Activated CD4-positive, alpha-beta memory T cell treated with anti-CD3 and anti-CD28 coated beads for 36 hours (primary cell): ENCODE measurements around the gene SEMA5B. TPM values are rescaled to one million over a fixed set of nuclear protein-coding genes. Genes with fewer than 3 reads are reported as not detected.
A peak's percentile ranks its signal among the peaks of the same experiment; 100 is the strongest.

Source experiments
- CTCF ChIA-PET: fragments of 350-600 bp; sonication (Branson Sonifier 250); formaldehyde crosslinking; loops from one replicate; lab custom pipeline; 2021; ENCODE audit warnings: antibody characterized with exemption, inconsistent platforms; lab: Charles Lee
- POLR2A ChIA-PET: fragments of 350-600 bp; sonication (Branson Sonifier 250); formaldehyde crosslinking; loops from one replicate; lab custom pipeline; 2021; ENCODE audit warnings: antibody characterized with exemption; lab: Charles Lee
- DNase-seq: peaks from one replicate; pipeline ENCODE4 v3.0.0-alpha.2; 2020
- H3K27ac Mint-ChIP-seq: one replicate; pipeline ENCODE4 v1.8.0; 2021; ENCODE audit warnings: mixed read lengths
- H3K27me3 Mint-ChIP-seq: one replicate; pipeline ENCODE4 v1.8.0; 2021; ENCODE audit warnings: mixed read lengths
- H3K36me3 Mint-ChIP-seq: one replicate; pipeline ENCODE4 v1.8.0; 2021; ENCODE audit warnings: mixed read lengths
- H3K4me1 Mint-ChIP-seq: one replicate; pipeline ENCODE4 v1.8.0; 2021; ENCODE audit warnings: low read depth, mixed read lengths
- H3K4me3 Mint-ChIP-seq: one replicate; pipeline ENCODE4 v1.8.0; 2021; ENCODE audit warnings: mild to moderate bottlenecking, mixed read lengths
- H3K9me3 Mint-ChIP-seq: one replicate; pipeline ENCODE4 v1.8.0; 2021; ENCODE audit warnings: mixed read lengths
- intact Hi-C: fragments of 100-400 bp; cut with micrococcal nuclease; formaldehyde crosslinking; loops from one replicate; pipeline ENCODE4 v1.15.1; 2023
- total RNA-seq, 2 experiments: library from RNA; stranded (reverse); gene quantifications; one replicate each; pipeline ENCODE4 v1.2.3, GENCODE V29; 2021

Gene SEMA5B
- total RNA-seq, 2 experiments from 2014 or later: not detected

GRCh38 chr3:122975163-122975923, 52.2 kb downstream of the SEMA5B start:
- H3K36me3 Mint-ChIP-seq: no peaks in the 10 kb centered on the region
- POLR2A ChIA-PET: interaction anchor here (0.6 kb wide), 1 partner anchor 173 kb away, joined by 4 read pairs; no protein-coding TSS in a partner anchor
- no peak overlapping the region for H3K4me3 Mint-ChIP-seq
- H3K27ac Mint-ChIP-seq: no peak overlapping the region
- H3K4me1 Mint-ChIP-seq: peaks cover 15% of the 10 kb centered on the region
- no peaks in the 10 kb centered on the region for H3K9me3 Mint-ChIP-seq
- intact Hi-C loops: no loop called here
- CTCF ChIA-PET: interaction anchor here (1.1 kb wide), 1 partner anchor 11 kb away, joined by 4 read pairs; no protein-coding TSS in a partner anchor
- DNase-seq: peak; percentile 23
- no peaks in the 10 kb centered on the region for H3K27me3 Mint-ChIP-seq

- Mint-ChIP-seq H3K27ac (no peak overlapping the region), H3K4me3 (no peak overlapping the region)
- POLR2A ChIA-PET: no interaction called here
Measured at GRCh38 chr3:122974764-122975162, 52.8 kb downstream of the SEMA5B start.

GRCh38 chr3:122973893-122974615, 53.5 kb downstream of the SEMA5B start:
- Mint-ChIP-seq H3K4me3 (no peak overlapping the region), H3K27me3 (no peaks in the 10 kb centered on the region), H3K36me3 (no peaks in the 10 kb centered on the region), H3K27ac (no peak overlapping the region), H3K9me3 (no peaks in the 10 kb centered on the region), H3K4me1 (peaks cover 15% of the 10 kb centered on the region)
- POLR2A ChIA-PET: no interaction called here
- intact Hi-C loops: no loop called here
- no peak for DNase-seq
- CTCF ChIA-PET: interaction anchor here (1.1 kb wide), 1 partner anchor 12 kb away, joined by 4 read pairs; no protein-coding TSS in a partner anchor

More at GRCh38 chr3:122974764-122975162, 52.8 kb downstream of the SEMA5B start:
- no peaks in the 10 kb centered on the region for H3K27me3 Mint-ChIP-seq
- H3K36me3 Mint-ChIP-seq: no peaks in the 10 kb centered on the region
- peaks cover 15% of the 10 kb centered on the region for H3K4me1 Mint-ChIP-seq
- CTCF ChIA-PET: interaction anchor here (1.1 kb wide), 1 partner anchor 12 kb away, joined by 4 read pairs; no protein-coding TSS in a partner anchor
- intact Hi-C loops: no loop called here
- H3K9me3 Mint-ChIP-seq: no peaks in the 10 kb centered on the region
- DNase-seq: no peak

- H3K36me3 Mint-ChIP-seq: no peaks in the 10 kb centered on the region
- H3K27me3 Mint-ChIP-seq: no peaks in the 10 kb centered on the region
- ChIA-PET CTCF (interaction anchor here (0.8 kb wide), 1 partner anchor 66 kb away, joined by 3 read pairs; no protein-coding TSS in a partner anchor), POLR2A (no interaction called here)
- no peak overlapping the region for H3K4me3 Mint-ChIP-seq
- H3K4me1 Mint-ChIP-seq: peaks cover 15% of the 10 kb centered on the region
- intact Hi-C loops: no loop called here
- no peaks in the 10 kb centered on the region for H3K9me3 Mint-ChIP-seq
- no peak overlapping the region for H3K27ac Mint-ChIP-seq
- DNase-seq: no peak
Measured at GRCh38 chr3:122972141-122972540, 55.4 kb downstream of the SEMA5B start.

GRCh38 chr3:122969585-122970469, 57.7 kb downstream of the SEMA5B start:
- POLR2A ChIA-PET: no interaction called here
- H3K27me3 Mint-ChIP-seq: no peaks in the 10 kb centered on the region
- H3K4me3 Mint-ChIP-seq: no peak overlapping the region
- H3K4me1 Mint-ChIP-seq: peaks cover 1% of the 10 kb centered on the region
- no peaks in the 10 kb centered on the region for H3K36me3 Mint-ChIP-seq
- no peaks in the 10 kb centered on the region for H3K9me3 Mint-ChIP-seq
- H3K27ac Mint-ChIP-seq: no peak overlapping the region
- no peak for DNase-seq
- intact Hi-C loops: no loop called here
- CTCF ChIA-PET: no interaction called here

GRCh38 chr3:122967765-122968164, 59.8 kb downstream of the SEMA5B start:
- intact Hi-C loops: no loop called here
- H3K4me3 Mint-ChIP-seq: no peak overlapping the region
- H3K4me1 Mint-ChIP-seq: no peaks in the 10 kb centered on the region
- no peak overlapping the region for H3K27ac Mint-ChIP-seq
- H3K36me3 Mint-ChIP-seq: no peaks in the 10 kb centered on the region
- no peak for DNase-seq
- H3K27me3 Mint-ChIP-seq: no peaks in the 10 kb centered on the region
- ChIA-PET CTCF (no interaction called here), POLR2A (no interaction called here)
- H3K9me3 Mint-ChIP-seq: no peaks in the 10 kb centered on the region

GRCh38 chr3:122967356-122967755, 60.2 kb downstream of the SEMA5B start:
- no peaks in the 10 kb centered on the region for H3K9me3 Mint-ChIP-seq
- DNase-seq: no peak
- ChIA-PET POLR2A (no interaction called here), CTCF (no interaction called here)
- H3K27ac Mint-ChIP-seq: no peak overlapping the region
- no peak overlapping the region for H3K4me3 Mint-ChIP-seq
- H3K36me3 Mint-ChIP-seq: no peaks in the 10 kb centered on the region
- intact Hi-C loops: no loop called here
- no peaks in the 10 kb centered on the region for H3K4me1 Mint-ChIP-seq
- no peaks in the 10 kb centered on the region for H3K27me3 Mint-ChIP-seq

GRCh38 chr3:122966045-122966444, 61.5 kb downstream of the SEMA5B start:
- no peaks in the 10 kb centered on the region for H3K36me3 Mint-ChIP-seq
- no peaks in the 10 kb centered on the region for H3K4me1 Mint-ChIP-seq
- intact Hi-C loops: no loop called here
- H3K27me3 Mint-ChIP-seq: no peaks in the 10 kb centered on the region
- POLR2A ChIA-PET: no interaction called here
- H3K27ac Mint-ChIP-seq: no peak overlapping the region
- CTCF ChIA-PET: interaction anchor here (0.6 to 1.2 kb wide), 3 partner anchors 23 to 64 kb away, joined by 3 to 4 read pairs (median 3); no protein-coding TSS in a partner anchor
- no peaks in the 10 kb centered on the region for H3K9me3 Mint-ChIP-seq
- H3K4me3 Mint-ChIP-seq: no peak overlapping the region
- DNase-seq: no peak

GRCh38 chr3:122964811-122965210, 62.8 kb downstream of the SEMA5B start:
- H3K36me3 Mint-ChIP-seq: no peaks in the 10 kb centered on the region
- H3K4me1 Mint-ChIP-seq: no peaks in the 10 kb centered on the region
- H3K4me3 Mint-ChIP-seq: no peak overlapping the region
- POLR2A ChIA-PET: no interaction called here
- H3K9me3 Mint-ChIP-seq: no peaks in the 10 kb centered on the region
- no peak overlapping the region for H3K27ac Mint-ChIP-seq
- no peak for DNase-seq
- intact Hi-C loops: no loop called here
- peaks cover 2% of the 10 kb centered on the region for H3K27me3 Mint-ChIP-seq
- CTCF ChIA-PET: interaction anchor here (1.2 kb wide), 1 partner anchor 24 kb away, joined by 3 read pairs; no protein-coding TSS in a partner anchor

- Mint-ChIP-seq H3K4me3 (no peak overlapping the region), H3K36me3 (no peaks in the 10 kb centered on the region), H3K4me1 (no peaks in the 10 kb centered on the region), H3K27me3 (peaks cover 2% of the 10 kb centered on the region), H3K9me3 (no peaks in the 10 kb centered on the region), H3K27ac (no peak overlapping the region)
- POLR2A ChIA-PET: no interaction called here
- CTCF ChIA-PET: no interaction called here
- intact Hi-C loops: no loop called here
- DNase-seq: no peak
Measured at GRCh38 chr3:122962149-122962548, 65.4 kb downstream of the SEMA5B start.

GRCh38 chr3:122961146-122961545, 66.4 kb downstream of the SEMA5B start:
- no peak for DNase-seq
- H3K27me3 Mint-ChIP-seq: peaks cover 2% of the 10 kb centered on the region
- no peak overlapping the region for H3K4me3 Mint-ChIP-seq
- intact Hi-C loops: no loop called here
- ChIA-PET CTCF (no interaction called here), POLR2A (no interaction called here)
- H3K4me1 Mint-ChIP-seq: no peaks in the 10 kb centered on the region
- no peak overlapping the region for H3K27ac Mint-ChIP-seq
- no peaks in the 10 kb centered on the region for H3K36me3 Mint-ChIP-seq
- H3K9me3 Mint-ChIP-seq: no peaks in the 10 kb centered on the region
